Measurements from ENCODE around the gene RPL29. TPM values are rescaled to one million over a fixed set of nuclear protein-coding genes. Genes with fewer than 3 reads are reported as not detected.

RPL29 gene
- total RNA-seq, 1 donor from 2014 or later = 1,678 TPM

DNA sequence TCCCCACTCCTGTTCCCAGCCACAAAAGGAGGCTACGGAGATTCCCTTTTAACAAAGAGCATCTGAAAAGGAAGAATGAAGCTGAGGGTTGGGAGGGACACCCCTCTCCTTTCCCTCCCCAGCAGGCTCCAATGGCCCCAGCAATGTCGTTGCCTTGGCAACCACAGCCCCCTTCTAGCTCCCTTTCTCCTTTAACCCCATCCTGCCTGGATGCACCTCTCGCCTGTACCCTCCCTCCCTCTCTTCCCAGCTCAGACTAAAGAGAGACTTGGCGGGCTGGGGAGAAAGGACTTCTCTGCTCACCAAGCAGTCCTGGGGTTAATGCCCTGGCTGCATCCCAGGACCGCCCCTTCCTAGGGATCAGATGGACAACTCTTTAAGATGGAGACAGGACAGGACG, 7.1 kb upstream of the RPL29 start:
- no peaks in the 10 kb centered on the region for H3K36me3 ChIP-seq
- TF ChIP-seq POLR2AphosphoS5 (IDR thresholded peaks at IDR 0.05; ENCODE audit: insufficient read depth in 1 of 2, low read depth in 1 of 2) (no peak), POLR2A (IDR thresholded peaks at IDR 0.05) (no peak)
- TF ChIP-seq, protein P1, sequence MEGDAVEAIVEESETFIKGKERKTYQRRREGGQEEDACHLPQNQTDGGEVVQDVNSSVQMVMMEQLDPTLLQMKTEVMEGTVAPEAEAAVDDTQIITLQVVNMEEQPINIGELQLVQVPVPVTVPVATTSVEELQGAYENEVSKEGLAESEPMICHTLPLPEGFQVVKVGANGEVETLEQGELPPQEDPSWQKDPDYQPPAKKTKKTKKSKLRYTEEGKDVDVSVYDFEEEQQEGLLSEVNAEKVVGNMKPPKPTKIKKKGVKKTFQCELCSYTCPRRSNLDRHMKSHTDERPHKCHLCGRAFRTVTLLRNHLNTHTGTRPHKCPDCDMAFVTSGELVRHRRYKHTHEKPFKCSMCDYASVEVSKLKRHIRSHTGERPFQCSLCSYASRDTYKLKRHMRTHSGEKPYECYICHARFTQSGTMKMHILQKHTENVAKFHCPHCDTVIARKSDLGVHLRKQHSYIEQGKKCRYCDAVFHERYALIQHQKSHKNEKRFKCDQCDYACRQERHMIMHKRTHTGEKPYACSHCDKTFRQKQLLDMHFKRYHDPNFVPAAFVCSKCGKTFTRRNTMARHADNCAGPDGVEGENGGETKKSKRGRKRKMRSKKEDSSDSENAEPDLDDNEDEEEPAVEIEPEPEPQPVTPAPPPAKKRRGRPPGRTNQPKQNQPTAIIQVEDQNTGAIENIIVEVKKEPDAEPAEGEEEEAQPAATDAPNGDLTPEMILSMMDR (IDR thresholded peaks at IDR 0.05) = no peak
- H3K9me3 ChIP-seq = no peaks in the 10 kb centered on the region
- no peak for DNase-seq (ENCODE audit: extremely low spot score in 2 of 2)
- H3K4me1 ChIP-seq = peaks cover 32% of the 10 kb centered on the region
- no peak overlapping the region for H3K4me3 ChIP-seq
- intact Hi-C loops (cut with DNase I) = loop anchor here (5.0 kb wide), 3 partner anchors 50 to 140 kb away; no protein-coding TSS in a partner anchor
- no peak overlapping the region for H3K27ac ChIP-seq
- H3K27me3 ChIP-seq = no peaks in the 10 kb centered on the region

DNA sequence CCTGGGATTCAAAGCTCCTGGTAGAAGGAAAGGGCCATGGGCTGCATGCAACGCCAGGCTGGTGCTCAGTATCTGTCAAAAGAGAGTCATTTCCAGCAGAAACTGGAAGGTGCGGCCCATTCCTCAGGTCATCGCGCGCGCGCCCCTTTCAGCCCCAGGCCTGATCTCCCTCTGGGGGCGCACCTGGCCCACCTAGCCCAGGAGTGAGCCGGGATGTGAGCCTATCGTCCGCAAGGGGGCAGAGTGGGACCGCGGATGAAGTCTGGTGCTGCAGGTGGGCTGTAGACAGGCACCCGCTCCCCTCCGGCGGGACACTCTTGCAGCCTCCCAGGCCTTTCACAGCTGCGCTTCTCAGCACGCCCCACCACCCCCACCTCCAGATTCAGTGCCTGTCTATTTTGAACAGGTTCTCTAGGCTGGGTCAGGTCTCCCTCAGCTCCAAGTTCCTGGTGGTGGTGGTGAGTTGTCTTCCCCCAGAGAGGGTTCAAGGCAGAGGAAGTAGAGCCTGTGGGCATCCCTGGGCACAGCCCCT, 5.8 kb upstream of the RPL29 start:
- no peak overlapping the region for H3K4me3 ChIP-seq
- no peaks in the 10 kb centered on the region for H3K27me3 ChIP-seq
- peak in 1 of 2 donors; percentile 24 for TF ChIP-seq POLR2AphosphoS5 (IDR thresholded peaks at IDR 0.05; ENCODE audit: insufficient read depth in 1 of 2, low read depth in 1 of 2)
- TF ChIP-seq POLR2A (IDR thresholded peaks at IDR 0.05) = no peak
- TF ChIP-seq, protein P1 (IDR thresholded peaks at IDR 0.05) = peak; percentile 96 to 99 (median 97)
- intact Hi-C loops (cut with DNase I) = loop anchor here (5.0 kb wide), 3 partner anchors 51 to 141 kb away; no protein-coding TSS in a partner anchor
- H3K9me3 ChIP-seq = no peaks in the 10 kb centered on the region
- H3K36me3 ChIP-seq = no peaks in the 10 kb centered on the region
- no peak overlapping the region for H3K27ac ChIP-seq
- no peak for DNase-seq (ENCODE audit: extremely low spot score in 2 of 2)
- peaks cover 32% of the 10 kb centered on the region for H3K4me1 ChIP-seq

DNA sequence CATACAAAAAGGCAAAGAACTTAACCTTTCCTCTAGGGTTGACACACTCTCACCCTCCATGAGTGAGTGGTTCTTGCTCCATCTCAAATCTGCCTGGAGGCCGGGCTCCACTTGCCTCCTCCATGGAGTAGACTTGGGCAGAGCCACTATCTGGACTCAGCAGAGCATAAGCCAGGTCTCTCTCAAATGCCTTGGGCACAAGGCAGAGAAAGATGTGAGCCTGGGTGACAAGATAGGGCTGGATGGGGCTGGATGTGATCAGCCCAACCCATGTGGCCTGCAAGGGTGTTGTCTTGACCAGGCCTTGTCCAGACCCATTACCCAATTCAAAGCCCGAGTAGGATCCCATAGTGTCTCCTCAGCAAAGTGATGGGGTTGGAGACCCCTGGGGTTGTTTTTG, 4.2 kb upstream of the RPL29 start:
- Histone ChIP-seq H3K27me3 (no peaks in the 10 kb centered on the region), H3K27ac (no peak overlapping the region), H3K9me3 (no peaks in the 10 kb centered on the region), H3K4me1 (peaks cover 23% of the 10 kb centered on the region), H3K4me3 (no peak overlapping the region), H3K36me3 (peaks cover 0 to under 1% of the 10 kb centered on the region in 2 donors)
- no peak for DNase-seq (ENCODE audit: extremely low spot score in 2 of 2)
- intact Hi-C loops (cut with DNase I) = loop anchor here (5.0 kb wide), 3 partner anchors 52 to 142 kb away; no protein-coding TSS in a partner anchor
- TF ChIP-seq, protein P1 (IDR thresholded peaks at IDR 0.05) = no peak
- TF ChIP-seq POLR2AphosphoS5 (IDR thresholded peaks at IDR 0.05; ENCODE audit: insufficient read depth in 1 of 2, low read depth in 1 of 2) = no peak
- TF ChIP-seq POLR2A (IDR thresholded peaks at IDR 0.05) = no peak

DNA sequence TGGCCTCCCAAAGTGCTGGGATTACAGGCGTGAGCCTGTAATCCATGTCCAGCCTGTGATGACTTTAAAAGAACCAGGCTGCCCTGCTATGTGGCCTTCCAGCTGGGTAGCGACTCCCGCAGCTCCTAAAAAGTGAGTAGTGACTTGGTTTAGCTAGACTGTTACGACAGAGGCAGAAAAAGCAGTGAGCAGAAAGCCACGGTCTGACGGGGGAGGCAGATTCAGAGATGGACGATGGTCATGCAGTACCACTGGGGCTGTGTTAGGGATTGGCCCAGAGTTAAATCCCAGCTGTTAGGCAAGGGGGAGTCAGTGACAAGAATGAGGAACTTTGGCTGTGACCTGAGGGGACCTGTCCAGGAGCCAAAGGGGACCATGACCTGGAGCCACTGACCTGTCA, 3.1 kb upstream of the RPL29 start:
- intact Hi-C loops (cut with DNase I) = no loop called here
- TF ChIP-seq, protein P1 (IDR thresholded peaks at IDR 0.05) = no peak
- TF ChIP-seq POLR2A (IDR thresholded peaks at IDR 0.05) (no peak), POLR2AphosphoS5 (IDR thresholded peaks at IDR 0.05; ENCODE audit: insufficient read depth in 1 of 2, low read depth in 1 of 2) (no peak)
- Histone ChIP-seq H3K4me3 (no peak overlapping the region), H3K9me3 (no peaks in the 10 kb centered on the region), H3K4me1 (peaks cover 24% of the 10 kb centered on the region), H3K27ac (no peak overlapping the region), H3K27me3 (no peaks in the 10 kb centered on the region), H3K36me3 (peaks cover 0 to 10% of the 10 kb centered on the region in 2 donors)
- no peak for DNase-seq (ENCODE audit: extremely low spot score in 2 of 2)

DNA sequence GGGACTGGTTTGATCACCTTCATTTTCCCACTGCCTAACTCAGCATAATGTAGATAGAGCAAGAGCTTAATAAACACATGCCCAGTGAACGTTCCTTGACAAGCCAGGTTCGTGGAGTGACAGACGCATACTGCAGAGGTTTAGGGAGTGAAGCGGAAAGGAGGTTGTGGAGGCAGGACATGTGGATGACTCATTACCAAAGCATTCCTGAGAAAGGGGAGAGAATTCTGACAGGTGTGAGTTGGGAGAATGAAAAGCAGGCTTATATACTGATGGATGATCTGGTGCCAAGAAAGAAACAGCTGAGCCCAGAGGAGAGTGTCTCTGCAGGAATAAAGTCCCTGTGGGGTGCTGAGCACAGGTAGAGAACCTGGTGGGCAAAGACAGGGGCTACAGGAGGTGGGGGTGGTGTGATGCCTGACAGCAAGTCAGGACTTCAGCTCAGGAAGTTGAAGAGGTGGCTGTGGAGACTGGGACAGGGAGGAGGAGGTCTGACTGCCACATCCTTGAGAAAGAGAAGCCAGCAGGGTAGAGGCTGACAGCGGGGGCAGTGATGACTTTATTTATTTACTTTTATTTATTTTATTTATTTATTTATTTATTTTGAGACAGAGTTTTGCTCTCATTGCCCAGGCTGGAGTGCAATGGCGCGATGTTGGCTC, 2.4 kb upstream of the RPL29 start:
- Histone ChIP-seq H3K4me1 (peaks cover 30% of the 10 kb centered on the region), H3K27ac (no peak overlapping the region), H3K27me3 (no peaks in the 10 kb centered on the region), H3K36me3 (peaks cover 0 to 17% of the 10 kb centered on the region in 2 donors), H3K9me3 (no peaks in the 10 kb centered on the region), H3K4me3 (no peak overlapping the region)
- no peak for DNase-seq (ENCODE audit: extremely low spot score in 2 of 2)
- TF ChIP-seq POLR2A (IDR thresholded peaks at IDR 0.05) (no peak), POLR2AphosphoS5 (IDR thresholded peaks at IDR 0.05; ENCODE audit: insufficient read depth in 1 of 2, low read depth in 1 of 2) (no peak)
- TF ChIP-seq, protein P1 (IDR thresholded peaks at IDR 0.05) = no peak
- intact Hi-C loops (cut with DNase I) = no loop called here
